ENCODE results near the gene FGF6.

Gene FGF6

GRCh38 chr12:4448371-4448940 lies 2.8 kb upstream of the FGF6 start:
- DNase-seq (ENCODE audit: low read depth in 2 of 3, low spot score in 1 of 3), result no peak

GRCh38 chr12:4447151-4447550 lies 1.5 kb upstream of the FGF6 start:
- no peak for DNase-seq (ENCODE audit: low read depth in 2 of 3, low spot score in 1 of 3)

- DNase-seq (ENCODE audit: low read depth in 2 of 3, low spot score in 1 of 3), result no peak
These were observed 720 bp upstream of the FGF6 start for GRCh38 chr12:4446335-4446734.

GRCh38 chr12:4444031-4444430 lies 1.6 kb downstream of the FGF6 start:
- no peak for DNase-seq (ENCODE audit: low read depth in 2 of 3, low spot score in 1 of 3)

- DNase-seq (ENCODE audit: low read depth in 2 of 3, low spot score in 1 of 3), result no peak
These were observed 2.0 kb downstream of the FGF6 start for GRCh38 chr12:4443616-4444015.

- DNase-seq (ENCODE audit: low read depth in 2 of 3, low spot score in 1 of 3), result no peak
These were observed 4.0 kb downstream of the FGF6 start for GRCh38 chr12:4441355-4442335.

GRCh38 chr12:4440187-4440941 lies 5.3 kb downstream of the FGF6 start:
- DNase-seq (ENCODE audit: low read depth in 2 of 3, low spot score in 1 of 3), result no peak

GRCh38 chr12:4439736-4440135 lies 5.9 kb downstream of the FGF6 start:
- DNase-seq (ENCODE audit: low read depth in 2 of 3, low spot score in 1 of 3), result no peak

- DNase-seq (ENCODE audit: low read depth in 2 of 3, low spot score in 1 of 3), result no peak
These were observed 6.6 kb downstream of the FGF6 start for GRCh38 chr12:4438834-4439596.

GRCh38 chr12:4435537-4435936 lies 10.1 kb downstream of the FGF6 start:
- no peak for DNase-seq (ENCODE audit: low read depth in 2 of 3, low spot score in 1 of 3)

- DNase-seq (ENCODE audit: low read depth in 2 of 3, low spot score in 1 of 3), result no peak
These were observed 10.7 kb downstream of the FGF6 start for GRCh38 chr12:4434706-4435425.

- no peak for DNase-seq (ENCODE audit: low read depth in 2 of 3, low spot score in 1 of 3)
These were observed 11.3 kb downstream of the FGF6 start for GRCh38 chr12:4434301-4434700.

GRCh38 chr12:4433745-4434058 lies 11.9 kb downstream of the FGF6 start:
- no peak for DNase-seq (ENCODE audit: low read depth in 2 of 3, low spot score in 1 of 3)

- DNase-seq (ENCODE audit: low read depth in 2 of 3, low spot score in 1 of 3), result no peak
These were observed 12.5 kb downstream of the FGF6 start for GRCh38 chr12:4432878-4433744.

GRCh38 chr12:4431866-4432265 lies 13.7 kb downstream of the FGF6 start:
- DNase-seq (ENCODE audit: low read depth in 2 of 3, low spot score in 1 of 3), result no peak

- no peak for DNase-seq (ENCODE audit: low read depth in 2 of 3, low spot score in 1 of 3)
These were observed 14.2 kb downstream of the FGF6 start for GRCh38 chr12:4431436-4431835.

- no peak for DNase-seq (ENCODE audit: low read depth in 2 of 3, low spot score in 1 of 3)
These were observed 21.2 kb downstream of the FGF6 start for GRCh38 chr12:4424422-4424821.

GRCh38 chr12:4423528-4424195 lies 22.0 kb downstream of the FGF6 start:
- no peak for DNase-seq (ENCODE audit: low read depth in 2 of 3, low spot score in 1 of 3)

- no peak for DNase-seq (ENCODE audit: low read depth in 2 of 3, low spot score in 1 of 3)
These were observed 22.6 kb downstream of the FGF6 start for GRCh38 chr12:4422985-4423384.

All from stimulated activated CD4-positive, alpha-beta T cell treated with anti-CD3 and anti-CD28 coated beads, Interleukin-12 subunit alpha, Interleukin-12 subunit beta, amount 100 ng/mL, for 48 hours (primary cell).